Fibroblast of skin of abdomen (primary cell): ENCODE results near the gene ST6GALNAC2.
"Not testable (repeated sequence)": the region's sequence is repeated elsewhere in the genome, so short reads cannot be mapped to it uniquely, and the experiment has no call there.

Experiments
- DNase-seq: peaks from one replicate; pipeline ENCODE4 v3.0.0-alpha.2; 2013

The ST6GALNAC2 gene

DNA sequence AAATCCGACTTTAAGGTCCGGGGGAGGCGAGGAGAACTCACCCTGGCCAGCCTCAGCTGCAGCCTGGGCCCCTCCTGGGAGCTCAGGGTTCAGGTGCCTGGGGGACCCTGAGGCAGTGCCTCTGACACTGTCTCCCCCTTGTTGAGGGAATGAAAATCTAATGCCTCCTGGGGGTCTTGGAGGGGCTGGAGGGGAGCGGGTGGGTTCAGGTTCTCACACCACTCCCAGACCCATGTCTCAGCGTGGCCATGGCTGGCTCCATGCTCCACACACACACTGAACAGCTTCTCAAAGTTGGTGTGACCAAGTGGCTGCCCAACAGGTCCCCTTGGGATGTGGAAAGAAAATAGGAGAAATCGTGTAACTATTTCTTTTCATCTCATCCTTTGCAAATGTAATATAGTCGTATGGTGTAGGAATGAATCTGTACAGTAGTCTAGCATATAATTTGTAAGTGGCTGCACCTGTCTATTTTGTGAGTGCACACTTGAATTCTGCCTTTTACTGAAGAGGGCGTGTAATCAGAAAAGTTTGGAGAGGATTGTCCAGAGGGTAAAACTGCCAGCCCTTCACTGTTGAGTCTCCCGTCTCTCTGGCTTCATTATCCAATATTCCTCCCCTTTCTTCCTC is 46.6 kb downstream of the ST6GALNAC2 start:
- no peak for DNase-seq

DNA sequence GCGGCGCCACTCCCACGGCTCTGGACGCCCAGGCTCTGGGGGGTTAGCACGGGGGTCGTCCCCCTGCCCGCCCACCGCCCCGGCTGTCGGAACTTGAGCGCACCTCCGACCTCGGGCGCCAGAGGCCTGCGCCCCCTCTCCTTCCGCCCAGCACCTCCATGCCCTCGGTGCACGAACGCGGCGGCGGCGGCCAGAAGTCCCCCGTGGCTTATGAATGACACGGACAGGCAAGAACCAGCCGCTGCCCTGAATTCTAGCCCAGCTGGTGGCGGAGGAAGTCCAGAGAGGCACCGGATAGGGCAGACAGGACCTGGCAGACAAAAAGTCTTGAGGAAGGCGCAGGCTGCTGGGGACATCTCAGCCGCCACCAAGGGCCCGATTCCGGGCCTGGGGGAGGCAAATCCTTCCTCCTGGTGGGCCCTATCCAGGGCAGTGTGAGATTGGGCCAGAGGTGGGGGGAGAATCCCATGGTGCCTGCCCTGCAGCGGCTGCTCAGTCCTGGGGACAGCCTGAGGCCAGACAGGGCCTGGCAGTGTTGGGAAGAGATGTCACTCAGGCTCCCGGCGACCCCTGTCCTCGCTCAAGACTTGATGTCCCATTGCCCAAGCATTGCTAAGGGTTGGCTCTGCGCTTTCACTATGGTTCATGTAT is 47.3 kb downstream of the ST6GALNAC2 start:
- DNase-seq = no peak

DNA sequence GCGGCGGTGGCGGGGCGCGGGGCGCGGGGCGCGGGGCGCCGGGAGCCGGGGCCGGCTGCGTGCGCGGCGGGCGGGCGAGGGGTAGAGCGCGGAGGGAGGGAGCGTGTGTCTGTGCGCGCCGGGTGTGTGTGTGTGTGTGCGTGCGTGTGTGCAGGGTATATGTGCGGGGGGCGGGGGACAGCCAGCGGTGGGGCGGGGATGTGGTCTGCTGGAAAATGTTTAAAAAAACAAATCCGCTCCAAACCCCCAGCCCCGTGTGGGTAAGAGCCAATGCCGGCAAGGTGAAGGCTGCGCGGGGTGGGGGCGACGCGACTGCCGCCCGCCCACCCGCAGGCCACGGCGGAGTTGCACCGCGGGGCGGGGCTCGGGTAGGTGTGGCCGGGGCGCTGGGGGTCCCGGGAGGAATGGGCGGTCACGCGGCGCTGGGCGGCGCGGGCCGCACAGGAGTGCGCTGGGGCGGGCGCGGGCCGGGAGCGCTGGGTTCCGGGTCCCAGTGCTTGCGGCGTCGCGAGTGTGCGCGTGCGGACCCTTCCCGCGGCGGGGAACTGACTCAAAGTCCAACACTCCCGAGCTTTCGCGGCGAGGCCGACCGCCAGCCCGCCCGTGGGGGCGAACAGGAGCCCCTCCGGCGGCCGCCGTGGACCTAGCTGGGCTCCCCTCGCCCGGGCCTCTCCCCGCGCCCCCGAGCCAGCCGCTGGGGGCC is 47.9 kb downstream of the ST6GALNAC2 start, which contains the start of gene CYGB:
TSS of gene CYGB (minus strand) at position 132 of the 703 bp plus-strand sequence. CDS start 167 bp downstream, outside the sequence.
- DNase-seq = no peak

DNA sequence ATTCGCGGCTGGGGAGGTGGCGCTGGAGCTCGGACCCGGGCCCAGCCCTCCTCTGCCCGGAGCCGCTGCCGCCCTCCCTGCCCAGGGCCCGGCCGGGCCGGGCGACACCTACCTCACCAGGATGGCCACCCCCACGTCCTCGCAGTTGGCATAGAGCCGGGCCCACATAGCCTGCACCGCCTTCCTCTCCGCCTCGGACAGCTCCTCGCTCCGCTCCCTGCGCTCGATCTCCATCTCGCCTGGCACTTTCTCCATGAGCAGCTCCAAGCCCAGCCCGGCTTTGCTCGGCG is 48.4 kb downstream of the ST6GALNAC2 start:
- DNase-seq = no peak

DNA sequence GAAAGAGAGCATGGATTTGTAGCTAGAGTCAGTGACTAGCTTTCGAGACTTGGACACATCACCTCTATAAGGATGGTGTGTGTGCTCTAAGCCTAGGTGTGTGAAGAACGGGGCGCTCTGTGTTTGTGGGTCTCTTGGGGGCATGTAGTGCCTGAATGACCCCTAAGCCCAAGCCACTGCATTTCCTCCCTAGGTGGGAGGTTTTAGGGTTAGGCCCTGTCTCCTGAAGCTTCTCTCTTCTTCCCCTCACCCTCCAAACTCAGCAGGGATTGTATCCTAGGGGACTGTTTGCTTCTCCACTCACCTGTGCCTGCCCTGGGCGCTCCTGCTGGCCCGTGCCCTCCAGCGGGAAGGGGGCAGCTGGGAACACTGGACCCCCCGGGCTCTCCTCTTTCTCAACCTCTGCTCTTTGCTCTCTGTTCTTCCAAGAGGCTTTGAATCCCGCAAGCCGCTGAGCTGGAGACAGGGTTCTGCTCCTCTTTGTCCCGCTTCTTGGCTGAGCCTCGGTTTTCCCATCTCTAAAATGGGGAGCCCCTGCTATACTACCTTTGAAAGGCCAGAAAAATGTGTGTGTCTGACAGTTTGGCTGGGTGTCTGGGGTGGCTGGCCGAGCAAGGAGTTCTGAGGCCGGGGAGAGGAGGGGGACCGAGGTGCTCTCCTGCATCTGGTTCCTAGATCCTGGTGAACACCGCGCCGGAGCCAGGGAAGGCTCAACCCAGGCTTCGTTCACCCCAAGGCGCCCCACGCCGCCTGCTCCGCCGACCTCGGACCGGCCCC is 49.0 kb downstream of the ST6GALNAC2 start:
- DNase-seq = no peak

DNA sequence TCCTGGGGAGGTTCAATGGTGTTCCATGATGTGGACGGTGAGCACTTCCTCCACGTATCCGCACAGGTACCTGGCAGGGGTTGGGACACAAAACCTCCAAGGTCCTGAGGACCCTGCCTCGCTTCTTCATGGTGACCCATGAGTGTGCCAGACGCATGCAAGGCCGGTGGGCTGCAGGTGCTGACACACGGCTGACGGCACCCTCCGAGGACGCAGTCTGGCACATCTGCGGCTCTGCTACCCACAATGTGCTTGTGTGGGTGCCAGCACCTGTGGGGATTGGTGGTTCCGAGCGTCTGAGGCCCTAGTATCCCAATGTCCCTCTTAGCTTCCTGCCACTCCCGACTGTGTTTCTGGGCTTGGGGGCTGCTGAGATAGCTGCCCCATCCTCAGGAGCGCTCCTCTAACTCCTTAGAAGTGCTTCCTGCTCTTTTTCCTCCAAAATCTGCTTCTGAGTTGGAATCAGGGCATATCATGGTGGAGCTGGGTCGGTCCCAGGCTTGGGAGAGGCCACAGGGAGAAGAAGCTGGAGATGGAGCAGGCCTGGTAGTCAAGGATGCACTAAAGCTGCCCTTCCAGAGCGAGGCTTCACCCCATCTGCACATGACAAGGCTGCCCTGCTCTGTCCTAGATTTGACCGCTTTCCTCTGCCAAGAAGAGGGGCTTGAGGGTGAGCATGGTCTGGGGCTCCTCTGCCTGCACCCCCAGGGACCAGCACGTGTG is 49.7 kb downstream of the ST6GALNAC2 start:
- no peak for DNase-seq

DNA sequence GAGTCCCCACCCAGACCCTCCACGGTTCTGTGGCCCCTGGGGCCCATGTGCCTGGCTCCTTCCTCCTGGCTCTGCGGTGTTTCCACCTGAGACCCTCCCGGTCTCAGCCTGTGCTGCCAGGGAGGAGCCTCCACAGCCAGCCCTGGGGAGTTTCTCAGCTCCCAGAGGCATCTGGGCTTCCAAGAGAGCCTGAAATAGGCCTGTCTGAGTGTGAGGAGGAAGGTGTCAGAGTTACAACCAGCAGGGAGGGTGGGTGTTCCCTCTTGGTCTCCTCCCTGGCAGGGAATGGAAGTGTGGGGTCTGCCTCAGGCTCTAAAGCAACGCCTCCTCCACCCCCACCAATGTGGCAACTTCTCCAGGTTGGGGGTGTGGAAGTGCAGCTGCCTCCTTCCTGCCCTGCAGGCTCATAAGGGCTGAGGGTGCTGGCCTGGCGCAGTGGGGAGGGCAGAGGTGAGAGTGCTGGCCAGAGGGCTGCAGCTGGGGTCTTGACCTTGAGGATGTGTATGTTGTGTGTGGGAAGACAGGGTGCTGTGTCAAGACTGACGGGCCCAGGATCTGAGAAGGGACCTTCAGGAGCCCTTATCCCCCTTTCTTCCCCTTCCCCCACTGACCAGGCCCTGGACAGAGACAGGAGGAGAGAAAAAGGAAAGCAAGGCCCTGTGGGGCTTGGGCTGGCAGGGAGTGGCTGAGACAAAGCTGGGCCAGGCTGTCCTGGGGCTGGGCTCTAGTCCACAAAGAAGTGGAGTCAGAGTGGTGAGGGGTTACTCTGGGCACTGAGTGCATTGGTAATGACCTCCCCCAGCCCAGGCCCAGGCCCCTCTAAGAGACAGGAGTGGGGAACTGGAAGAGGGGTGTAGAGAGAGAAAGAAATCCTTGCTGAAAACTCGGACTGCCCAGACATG is 50.6 kb downstream of the ST6GALNAC2 start:
- DNase-seq = no peak

DNA sequence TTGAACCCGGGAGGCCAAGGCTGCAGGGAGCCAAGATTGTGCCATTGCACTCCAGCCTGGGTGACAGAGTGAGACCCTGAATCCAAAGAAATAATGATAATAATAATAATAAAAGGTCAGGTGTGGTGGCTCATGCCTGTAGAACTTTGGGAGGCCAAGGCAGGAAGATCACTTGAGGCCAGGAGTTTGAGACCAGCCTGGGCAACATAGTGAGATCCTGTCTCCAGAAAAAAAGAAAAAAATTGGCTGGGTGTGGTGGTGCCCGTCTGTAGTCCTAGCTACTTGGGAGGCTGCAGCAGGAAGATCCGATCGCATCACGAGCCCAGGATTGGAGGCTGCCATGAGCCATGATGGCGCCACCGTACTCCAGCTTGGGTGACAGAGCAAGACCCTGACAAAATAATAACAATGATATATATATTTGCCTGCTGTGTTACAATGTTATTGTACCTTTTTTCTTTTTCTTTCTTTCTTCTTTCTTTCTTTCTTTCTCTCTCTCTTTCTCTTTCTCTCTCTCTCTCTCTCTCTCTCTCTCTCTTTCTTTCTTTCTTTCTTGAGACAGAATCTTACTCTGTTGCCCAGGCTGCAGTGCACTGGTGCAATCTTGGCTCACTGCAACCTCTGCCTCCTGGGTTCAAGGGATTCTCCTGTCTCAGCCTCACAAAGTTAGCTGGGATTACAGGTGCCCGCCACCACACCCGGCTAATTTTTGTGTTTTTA is 51.9 kb downstream of the ST6GALNAC2 start:
- DNase-seq = not testable (repeated sequence)

DNA sequence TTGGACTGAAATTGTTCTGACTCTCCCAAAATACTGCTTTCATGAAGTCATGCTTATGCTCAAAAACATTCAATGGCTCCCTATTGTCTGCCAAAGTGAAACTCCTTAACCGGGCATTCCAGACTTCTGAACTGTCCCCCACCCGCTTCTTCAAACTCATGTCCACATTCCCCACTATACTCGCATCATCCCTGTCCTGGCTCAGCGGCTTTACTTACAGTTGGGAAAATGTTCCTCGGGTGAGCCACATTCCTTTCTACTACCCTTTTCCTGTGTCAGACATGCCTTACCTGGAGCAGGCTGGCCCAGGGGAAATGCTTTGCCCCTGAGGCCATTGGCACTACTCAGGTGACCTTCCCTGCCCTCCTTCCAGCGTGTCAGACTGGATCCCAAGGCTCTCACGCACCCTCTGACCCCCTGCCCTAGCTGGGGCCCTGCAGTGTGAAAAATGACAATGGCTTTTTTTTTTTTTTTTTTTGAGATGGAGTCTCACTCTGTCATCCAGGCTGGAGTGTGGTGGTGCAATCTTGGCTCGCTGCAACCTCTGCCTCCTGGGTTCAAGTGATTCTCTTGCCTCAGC is 53.5 kb downstream of the ST6GALNAC2 start:
- DNase-seq = no peak

DNA sequence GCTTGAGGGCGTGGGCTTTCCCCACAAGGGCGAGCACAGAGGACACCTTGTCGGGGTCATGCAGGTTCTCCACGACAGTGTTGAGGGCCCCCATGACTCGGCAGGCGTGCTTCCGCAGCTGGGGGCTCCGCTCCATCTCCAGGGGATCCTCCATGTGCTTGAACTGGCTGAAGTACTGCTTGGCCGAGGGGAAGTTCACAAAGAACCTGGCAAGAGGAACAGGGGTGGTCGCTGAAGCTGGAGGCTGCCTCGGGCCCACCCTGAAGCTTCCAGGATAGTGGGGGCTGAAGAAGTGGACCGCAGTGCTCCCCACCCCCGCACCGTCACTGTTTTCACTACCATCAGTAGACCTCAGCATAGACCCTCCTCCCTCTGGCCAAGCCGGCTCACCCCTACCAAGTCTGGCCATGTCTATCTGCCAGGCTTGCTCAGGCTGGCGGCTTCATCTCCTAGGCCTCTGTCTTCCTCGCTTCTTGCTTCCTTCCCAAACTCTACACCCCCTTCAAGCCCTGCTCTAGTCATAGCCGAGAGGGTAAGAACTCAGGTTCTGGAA is 54.1 kb downstream of the ST6GALNAC2 start:
- no peak for DNase-seq

DNA sequence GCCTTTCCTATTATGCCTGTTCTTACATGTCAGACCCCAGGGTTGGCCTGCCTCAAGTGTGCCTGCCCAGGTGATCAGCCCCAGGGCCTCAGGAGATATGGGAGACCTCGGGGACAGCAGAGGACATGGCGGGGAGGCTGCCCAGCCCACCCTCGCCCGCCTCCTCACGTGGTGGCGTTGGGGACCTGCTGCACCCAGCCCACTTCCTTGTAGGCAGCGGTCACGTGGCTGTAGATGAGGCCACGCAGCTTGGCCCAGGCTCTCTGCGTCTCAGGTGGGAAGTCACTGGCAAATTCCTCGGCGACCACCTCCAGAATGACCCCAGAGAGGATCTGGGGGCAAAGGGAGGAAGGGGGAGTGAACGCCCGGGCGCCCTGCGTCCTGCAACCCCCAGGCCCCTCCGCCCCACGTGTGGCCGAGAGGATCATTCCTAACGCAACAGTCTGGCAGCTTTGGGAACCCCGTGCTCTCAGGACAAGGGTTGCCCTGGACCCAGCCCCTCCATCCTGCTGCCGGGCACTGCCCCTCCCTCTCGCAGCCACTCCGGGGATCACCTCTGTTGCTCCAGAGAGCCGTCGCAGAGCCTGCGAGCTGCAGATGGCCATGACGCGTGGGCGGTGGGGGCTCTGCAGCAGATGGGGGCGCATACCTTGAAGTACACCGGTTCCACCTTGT is 54.7 kb downstream of the ST6GALNAC2 start:
- DNase-seq = no peak

DNA sequence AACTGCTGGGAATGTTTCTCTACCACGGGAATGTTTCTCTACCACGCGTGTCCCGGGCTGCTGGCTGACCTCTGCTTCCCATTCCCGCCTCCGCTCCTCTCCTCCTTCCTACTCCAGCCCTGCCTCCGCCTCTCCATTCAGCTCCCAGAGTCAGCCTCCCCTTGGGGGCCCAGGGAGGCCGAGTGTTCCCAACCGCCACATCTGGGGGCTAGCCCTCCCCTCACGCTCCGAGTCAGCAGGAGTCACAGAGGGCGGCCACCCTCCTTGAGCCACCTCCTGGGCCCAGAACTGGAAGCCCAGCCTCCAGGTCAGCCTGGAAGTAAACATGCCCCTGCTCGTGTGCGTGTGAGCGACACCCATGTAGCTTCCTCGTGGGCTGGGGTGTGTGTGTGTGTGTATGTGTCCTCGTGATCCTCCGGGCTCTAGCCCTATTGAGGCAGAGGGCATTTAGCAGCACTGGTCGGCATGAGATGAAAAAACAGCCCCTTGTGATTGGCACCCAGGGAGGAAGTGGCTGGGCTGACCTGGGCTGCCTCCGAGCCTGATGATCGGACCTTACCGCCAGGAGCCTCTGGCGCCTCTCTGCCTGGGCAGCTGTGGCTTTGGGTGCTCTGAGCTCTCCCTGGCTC is 55.5 kb downstream of the ST6GALNAC2 start:
- DNase-seq = no peak

DNA sequence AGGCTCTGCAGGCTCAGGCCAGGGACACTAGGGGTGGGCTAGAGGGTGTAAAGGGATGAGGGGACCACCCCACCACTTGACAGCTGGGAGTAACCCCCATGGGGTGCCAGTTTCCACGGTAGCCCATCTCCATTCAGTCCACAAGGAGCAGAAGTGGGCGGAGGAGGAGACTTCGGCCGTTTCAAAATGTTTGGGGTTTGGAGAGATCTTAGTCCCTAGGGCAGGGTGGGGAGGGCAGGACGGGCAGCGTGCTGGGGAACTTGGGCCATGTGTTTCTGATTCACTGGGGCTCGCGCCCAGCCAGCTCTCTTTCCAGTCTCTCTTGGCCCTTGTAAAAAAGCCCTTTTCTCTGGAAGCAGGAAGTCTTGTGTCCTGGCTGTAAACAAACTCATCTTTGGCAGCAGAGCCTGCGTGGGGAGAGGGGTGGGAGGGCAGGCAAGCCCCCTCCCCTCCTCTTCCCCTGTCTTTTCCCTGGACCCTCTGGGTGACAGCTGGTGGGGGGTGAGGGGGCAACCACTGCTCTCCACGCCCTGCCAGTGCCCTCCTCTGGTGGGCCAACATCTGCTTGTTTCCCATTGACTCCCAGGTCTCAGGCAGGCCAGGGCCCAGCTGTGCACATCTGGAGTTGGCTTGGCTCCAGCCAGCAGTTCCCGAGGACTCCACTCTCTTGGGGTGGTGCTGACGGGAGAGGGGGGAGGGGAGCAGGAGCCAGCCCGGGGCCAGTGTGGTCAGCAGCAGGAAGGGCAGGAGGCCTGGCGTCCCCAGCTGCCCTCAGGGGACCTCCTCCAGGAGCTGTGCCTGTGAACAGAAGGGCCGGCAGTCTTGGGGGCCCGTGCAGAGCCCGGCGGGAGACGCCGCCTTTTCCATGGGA is 56.2 kb downstream of the ST6GALNAC2 start:
- DNase-seq = peak; percentile 73

DNA sequence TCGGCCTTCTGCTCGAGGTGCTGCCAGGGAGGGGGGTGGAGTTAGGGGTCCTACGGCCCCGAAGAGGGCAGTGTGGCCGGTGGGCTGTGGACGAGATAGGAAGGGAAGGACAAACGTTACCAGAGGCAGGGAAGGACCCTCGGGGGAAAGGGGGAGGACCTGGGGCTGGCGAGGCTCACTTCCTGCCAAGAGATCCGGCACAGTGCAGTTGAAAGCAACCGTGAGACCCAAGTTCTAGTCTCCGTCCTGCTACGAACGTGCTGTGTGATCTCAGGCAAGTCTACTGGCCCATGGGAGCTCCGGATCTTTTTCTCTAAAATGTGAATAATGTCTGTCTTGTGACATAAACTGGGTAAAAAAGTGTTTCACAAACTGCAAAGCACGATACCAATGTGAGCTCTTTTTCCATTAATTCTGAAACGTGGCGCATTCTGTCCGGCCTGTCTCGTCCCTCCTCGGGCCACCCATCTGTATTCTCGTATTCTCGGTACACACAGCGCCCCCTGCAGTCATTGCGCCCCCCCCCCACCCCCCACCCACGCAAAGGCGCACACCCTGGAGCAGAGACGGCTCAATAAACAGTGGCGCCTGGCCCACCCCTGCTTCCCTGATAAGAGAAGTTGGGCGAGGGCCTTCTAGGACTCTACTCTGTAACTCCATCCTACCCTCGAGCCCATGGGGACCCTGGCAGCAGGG is 57.0 kb downstream of the ST6GALNAC2 start:
- no peak for DNase-seq

DNA sequence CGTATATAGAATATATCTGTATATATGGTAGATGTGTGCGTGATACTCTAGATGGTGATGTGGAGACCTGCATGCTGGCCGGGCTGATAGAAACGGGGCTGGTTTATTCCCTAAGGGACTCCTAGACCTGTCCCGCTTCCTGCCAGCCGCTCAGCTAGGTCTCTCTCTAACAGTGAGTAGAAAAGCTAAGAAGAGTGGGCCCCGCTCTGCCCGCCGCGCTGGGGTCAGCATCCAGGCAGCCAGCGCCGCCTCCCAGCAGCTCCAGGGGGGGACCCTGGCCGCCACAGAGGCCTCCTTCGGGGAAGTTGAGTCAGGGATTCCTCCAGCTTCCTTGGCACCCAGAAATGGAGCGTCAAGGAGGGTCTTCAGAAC is 57.5 kb downstream of the ST6GALNAC2 start:
- no peak for DNase-seq

DNA sequence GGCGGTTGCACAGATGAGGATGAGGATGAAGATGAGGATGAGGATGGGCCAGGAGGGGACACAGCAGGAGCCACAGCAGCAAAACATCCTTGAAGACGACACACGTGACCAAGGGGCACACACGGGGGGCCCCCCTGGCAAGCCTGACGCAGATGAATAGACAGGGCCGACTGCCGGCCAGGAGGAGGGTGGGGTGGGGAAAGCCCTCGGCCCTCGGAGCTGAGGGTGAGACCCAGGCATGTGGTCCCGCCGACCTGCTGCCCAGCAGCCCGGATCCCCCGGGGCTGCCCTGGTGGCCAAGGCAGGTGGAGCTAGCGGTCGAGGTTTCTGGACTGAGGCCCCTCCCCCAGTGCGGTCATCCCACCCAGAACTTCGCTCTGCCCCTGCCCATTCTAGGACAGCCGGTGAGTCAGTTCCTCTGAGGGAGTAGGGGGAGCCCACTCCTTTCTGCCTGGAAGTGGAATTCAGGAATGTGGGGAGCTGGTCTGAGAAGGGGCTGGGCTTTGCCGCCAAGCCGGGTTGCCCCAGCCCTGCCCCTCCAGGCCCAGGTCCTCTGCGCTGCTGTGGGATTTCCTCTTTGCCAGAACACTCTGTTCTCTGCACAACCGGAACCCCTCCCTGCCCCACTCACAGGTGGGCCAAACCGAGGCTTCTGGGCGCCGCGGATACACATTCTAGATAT is 58.1 kb downstream of the ST6GALNAC2 start:
- DNase-seq = peak; percentile 70

DNA sequence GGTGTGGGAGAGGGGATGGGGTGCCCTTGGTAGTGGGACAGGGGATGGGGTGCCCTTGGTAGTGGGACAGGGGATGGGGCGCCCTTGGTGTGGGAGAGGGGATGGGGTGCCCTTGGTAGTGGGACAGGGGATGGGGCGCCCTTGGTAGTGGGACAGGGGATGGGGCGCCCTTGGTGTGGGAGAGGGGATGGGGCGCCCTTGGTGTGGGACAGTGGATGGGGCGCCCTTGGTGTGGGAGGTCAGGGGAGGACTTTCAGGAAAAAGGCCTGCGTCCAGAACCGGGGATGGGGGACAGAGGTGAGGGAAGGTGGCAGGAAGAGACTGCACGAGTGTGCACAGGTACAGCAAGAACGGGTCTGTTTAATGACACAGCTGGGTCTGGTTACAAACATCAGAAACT is 58.6 kb downstream of the ST6GALNAC2 start:
- DNase-seq = not testable (repeated sequence)
